Right lobe of liver (tissue), 4 donors: ENCODE results near the gene PARM1.

Source experiments
- POLR2A ChIP-seq: fragments of 450-650 bp; IDR thresholded peaks from one replicate; pipeline ENCODE4 v1.6.1; 2017; ENCODE audit warnings: antibody characterized with exemption, mild to moderate bottlenecking
- TF ChIP-seq, protein P1 (sequence below), 4 donors: fragments of 200-600 bp in 3 of 4; fragments of 450-650 bp in 1 of 4; IDR thresholded peaks; one replicate each; pipeline versions ENCODE4 v1.5.1 to v1.8.0; 2016 to 2022; ENCODE audit warnings: antibody characterized with exemption in 4 of 4, mild to moderate bottlenecking in 2 of 4
- donor health status: DM: no; HTN: no; CAD: no.
- donor health status: DM: no; HTN: no; CAD: no.
- donor health status: DM: no; HTN: yes; CAD: no.

DNA sequence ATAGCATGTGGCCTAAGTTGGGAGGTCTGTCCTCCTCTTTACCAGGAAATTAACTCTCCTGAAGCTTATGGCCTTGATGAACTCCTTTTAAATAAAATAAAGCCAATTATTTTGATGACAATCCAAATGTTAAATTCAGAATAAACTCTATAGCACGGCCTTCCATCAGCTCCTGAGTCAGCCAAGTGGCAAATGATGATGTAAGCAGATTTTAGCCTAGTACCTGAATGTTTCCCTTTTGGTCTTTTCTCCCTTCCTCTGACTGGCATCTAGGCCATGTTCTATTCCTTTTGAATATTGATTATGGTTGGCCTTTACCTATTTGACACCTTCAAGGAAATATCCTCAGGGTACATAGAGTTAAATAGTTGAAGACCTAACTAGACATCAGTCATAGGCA, 76.2 kb downstream of the PARM1 start:
- TF ChIP-seq, protein P1, sequence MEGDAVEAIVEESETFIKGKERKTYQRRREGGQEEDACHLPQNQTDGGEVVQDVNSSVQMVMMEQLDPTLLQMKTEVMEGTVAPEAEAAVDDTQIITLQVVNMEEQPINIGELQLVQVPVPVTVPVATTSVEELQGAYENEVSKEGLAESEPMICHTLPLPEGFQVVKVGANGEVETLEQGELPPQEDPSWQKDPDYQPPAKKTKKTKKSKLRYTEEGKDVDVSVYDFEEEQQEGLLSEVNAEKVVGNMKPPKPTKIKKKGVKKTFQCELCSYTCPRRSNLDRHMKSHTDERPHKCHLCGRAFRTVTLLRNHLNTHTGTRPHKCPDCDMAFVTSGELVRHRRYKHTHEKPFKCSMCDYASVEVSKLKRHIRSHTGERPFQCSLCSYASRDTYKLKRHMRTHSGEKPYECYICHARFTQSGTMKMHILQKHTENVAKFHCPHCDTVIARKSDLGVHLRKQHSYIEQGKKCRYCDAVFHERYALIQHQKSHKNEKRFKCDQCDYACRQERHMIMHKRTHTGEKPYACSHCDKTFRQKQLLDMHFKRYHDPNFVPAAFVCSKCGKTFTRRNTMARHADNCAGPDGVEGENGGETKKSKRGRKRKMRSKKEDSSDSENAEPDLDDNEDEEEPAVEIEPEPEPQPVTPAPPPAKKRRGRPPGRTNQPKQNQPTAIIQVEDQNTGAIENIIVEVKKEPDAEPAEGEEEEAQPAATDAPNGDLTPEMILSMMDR (IDR thresholded peaks at IDR 0.05), result no peak
- no peak for TF ChIP-seq POLR2A
